GM21447 (cell line): ENCODE data around the gene HOXD8.

Experiments
- ATAC-seq: cut with Tn5 transposase; IDR thresholded peaks from one replicate; pipeline ENCODE4 v1.9.1; 2021; ENCODE audit not compliant: unreplicated experiment

Gene HOXD8

DNA sequence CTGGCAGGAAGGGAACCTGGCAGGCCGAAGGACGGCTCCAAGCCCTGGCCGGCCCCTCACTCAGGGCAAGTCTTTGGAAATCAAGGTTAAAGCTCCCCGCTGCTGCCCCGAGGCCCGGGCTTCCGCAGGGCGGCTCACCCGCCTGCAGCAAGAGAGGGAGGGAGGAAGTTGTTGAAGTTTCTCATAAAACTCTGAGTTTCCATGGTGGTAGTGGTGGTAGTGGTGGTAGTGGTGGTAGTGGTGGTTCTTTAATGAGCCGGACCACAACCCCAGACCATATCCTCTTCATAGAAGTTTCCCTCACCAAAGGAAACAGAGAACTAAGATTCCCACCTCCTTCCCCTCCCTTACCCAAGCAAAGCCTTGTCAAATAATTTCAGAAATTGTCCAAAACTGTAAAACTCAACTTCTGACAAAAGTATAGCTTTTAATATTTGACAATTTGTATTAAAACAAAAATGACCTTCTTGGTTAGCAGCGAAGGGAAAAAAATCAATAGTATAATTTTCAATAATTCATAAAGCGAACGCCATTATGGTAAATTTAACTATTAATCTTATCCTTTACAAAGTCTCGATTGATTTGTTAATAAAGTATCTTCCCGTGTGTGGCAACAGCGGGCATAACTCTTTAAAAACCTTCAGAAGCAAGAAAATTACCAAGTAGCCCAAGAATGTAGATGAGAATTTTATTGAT, 14.4 kb upstream of the HOXD8 start:
- no peak for ATAC-seq

DNA sequence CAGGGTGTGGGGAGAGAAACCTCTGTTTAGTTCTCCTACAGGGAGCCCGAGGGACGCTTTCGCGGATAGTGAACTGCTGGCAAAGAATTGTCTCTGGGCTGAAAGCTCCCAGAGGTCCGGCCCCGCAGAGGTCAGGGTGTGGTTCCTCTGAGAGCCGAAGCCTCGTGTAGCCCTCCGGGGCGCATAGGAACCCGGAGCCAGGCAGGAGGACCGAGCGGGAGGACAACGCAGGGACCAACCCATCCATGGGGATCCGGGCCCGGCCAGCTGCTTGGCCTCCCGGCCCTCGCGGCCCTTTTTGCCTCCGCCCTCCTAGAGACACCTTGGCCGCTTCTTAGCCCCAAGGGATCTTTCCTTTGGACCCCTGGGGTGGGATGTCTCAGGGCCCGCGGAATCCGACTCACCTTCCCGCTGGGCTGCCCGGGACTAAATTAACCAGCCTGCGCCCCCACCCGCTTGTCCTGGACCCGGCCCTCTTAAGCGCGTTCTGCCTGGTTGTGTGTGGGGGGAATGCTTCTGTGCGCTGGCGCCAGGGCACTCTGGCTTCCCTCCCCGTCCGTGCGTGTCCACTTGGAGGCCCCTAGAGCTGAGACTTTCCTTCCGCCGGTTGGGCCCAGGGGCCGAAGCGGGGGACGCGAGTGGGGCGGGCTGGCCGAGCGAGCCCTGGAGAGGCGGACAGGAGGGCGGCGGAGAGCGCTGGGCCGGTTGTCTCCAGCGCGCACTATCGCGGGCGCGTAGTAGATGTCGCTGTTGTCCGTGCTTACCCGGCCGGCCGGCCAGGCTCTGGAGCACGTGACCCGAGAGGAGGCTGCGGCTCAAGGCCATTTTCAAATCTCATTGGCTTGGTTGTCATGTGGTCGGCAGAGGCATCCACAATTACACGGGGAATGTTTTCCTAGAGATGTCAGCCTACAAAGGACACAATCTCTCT, 13.4 kb upstream of the HOXD8 start, which contains the start of gene HOXD10:
Gene HOXD10, plus strand, starts transcription at position 896 of the 931 bp plus-strand sequence. CDS start 56 bp downstream, outside the sequence.
- no peak for ATAC-seq

GRCh38 chr2:176117162-176117822, 12.2 kb upstream of the HOXD8 start:
- ATAC-seq: no peak

DNA sequence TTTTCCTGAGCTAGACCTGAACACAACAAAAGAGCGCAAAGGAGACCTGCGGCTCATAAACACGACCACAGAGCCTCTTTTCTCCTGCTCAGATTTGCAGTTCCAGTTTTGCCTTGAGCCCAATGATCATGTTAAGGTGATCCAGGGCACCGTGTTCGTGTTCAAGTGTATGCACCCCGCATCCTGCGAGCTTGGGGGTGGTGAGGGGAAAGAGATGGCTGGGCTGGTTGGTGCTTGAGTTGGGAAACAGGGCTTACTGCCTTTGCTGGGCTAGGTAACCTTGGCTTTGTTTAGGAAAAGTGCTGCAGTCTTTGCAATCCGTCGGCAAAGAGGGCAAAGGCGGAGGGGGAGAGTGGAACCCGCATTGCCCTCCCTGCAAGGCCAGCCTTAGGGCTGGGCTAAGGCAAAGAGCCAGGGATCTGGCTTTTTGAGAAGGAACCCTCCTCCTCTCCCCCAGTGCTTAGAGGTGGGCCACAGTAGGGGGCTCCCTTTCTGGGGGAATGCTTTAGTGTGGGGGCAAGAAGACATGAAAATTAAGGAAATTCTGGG, 11.6 kb upstream of the HOXD8 start:
- no peak for ATAC-seq

DNA sequence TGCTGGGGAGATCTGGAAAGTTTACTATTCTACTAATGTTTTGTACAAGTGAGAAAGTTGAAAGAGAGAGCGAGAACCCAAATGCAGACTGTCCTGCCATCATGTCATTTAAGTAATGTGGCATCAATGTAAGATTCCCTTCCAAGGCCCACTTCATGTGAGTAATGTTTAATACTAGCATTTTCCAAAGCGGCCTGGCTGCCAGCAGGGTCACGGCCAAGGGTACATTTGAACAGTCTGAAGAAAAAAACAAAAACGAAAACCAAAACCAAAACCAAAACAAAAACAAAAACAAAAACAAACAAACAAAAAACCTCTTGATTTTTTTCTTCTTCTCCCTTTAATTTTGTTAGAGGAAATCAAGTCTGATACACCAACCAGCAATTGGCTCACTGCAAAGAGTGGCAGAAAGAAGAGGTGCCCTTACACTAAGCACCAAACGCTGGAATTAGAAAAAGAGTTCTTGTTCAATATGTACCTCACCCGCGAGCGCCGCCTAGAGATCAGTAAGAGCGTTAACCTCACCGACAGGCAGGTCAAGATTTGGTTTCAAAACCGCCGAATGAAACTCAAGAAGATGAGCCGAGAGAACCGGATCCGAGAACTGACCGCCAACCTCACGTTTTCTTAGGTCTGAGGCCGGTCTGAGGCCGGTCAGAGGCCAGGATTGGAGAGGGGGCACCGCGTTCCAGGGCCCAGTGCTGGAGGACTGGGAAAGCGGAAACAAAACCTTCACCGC, 10.7 kb upstream of the HOXD8 start:
- ATAC-seq: no peak

- no peak for ATAC-seq
Measured at GRCh38 chr2:176120364-176121189, 8.9 kb upstream of the HOXD8 start.

DNA sequence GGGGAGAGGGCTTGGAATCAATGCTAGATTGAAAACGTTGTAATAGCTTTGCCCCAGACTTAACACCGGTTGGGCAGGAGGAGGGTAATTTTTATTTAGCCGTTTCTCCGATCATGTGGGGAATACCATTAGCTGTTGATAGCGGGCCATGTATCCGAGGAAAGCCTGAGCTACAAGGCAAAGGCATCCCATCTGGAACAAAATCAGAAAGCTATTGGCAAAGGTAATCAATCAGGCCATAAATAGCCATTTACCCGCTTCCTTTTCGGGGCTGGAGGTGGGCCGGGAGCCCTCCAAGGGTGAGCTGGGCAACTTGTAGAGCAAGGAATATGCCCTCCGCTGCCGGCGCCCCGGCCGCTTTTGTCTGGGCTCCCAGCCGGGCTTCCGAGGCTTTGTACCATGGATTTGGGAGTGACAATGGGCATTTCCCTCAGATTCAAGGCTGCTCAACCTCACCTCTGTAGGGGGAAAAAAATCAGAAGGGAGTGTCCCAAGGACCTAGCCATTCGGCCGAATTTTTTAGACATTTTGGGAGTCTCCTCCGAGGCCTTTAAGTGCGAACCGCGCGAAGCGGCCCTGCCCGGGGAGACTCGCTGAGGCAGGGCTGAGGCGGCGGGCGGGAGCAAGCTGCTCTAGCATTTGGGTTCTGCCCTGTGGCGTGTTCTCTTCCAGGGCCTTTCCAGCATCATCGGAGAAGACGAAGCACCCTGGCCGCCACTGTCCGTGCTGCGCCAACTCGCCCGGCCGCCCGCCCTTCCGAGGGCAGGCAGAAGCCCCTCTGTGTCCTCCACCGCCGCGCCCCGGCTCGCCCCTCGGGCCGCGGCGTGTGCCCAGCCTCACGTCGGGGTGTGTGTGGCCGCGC, 8.1 kb upstream of the HOXD8 start:
- no peak for ATAC-seq

- no peak for ATAC-seq
Measured at GRCh38 chr2:176122052-176122682, 7.3 kb upstream of the HOXD8 start.

DNA sequence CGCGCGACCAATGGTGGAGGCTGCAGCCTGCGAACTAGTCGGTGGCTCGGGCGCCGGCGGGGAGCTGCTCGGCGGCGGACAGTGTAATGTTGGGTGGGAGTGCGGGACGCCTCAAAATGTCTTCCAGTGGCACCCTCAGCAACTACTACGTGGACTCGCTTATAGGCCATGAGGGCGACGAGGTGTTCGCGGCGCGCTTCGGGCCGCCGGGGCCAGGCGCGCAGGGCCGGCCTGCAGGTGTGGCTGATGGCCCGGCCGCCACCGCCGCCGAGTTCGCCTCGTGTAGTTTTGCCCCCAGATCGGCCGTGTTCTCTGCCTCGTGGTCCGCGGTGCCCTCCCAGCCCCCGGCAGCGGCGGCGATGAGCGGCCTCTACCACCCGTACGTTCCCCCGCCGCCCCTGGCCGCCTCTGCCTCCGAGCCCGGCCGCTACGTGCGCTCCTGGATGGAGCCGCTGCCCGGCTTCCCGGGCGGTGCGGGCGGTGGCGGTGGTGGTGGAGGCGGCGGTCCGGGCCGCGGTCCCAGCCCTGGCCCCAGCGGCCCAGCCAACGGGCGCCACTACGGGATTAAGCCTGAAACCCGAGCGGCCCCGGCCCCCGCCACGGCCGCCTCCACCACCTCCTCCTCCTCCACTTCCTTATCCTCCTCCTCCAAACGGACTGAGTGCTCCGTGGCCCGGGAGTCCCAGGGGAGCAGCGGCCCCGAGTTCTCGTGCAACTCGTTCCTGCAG, 6.7 kb upstream of the HOXD8 start, which contains the start of gene HOXD9:
Gene HOXD9, plus strand, starts transcription at position 37 of the 728 bp plus-strand sequence. Its CDS starts 50 bp downstream, at position 87.
- no peak for ATAC-seq

DNA sequence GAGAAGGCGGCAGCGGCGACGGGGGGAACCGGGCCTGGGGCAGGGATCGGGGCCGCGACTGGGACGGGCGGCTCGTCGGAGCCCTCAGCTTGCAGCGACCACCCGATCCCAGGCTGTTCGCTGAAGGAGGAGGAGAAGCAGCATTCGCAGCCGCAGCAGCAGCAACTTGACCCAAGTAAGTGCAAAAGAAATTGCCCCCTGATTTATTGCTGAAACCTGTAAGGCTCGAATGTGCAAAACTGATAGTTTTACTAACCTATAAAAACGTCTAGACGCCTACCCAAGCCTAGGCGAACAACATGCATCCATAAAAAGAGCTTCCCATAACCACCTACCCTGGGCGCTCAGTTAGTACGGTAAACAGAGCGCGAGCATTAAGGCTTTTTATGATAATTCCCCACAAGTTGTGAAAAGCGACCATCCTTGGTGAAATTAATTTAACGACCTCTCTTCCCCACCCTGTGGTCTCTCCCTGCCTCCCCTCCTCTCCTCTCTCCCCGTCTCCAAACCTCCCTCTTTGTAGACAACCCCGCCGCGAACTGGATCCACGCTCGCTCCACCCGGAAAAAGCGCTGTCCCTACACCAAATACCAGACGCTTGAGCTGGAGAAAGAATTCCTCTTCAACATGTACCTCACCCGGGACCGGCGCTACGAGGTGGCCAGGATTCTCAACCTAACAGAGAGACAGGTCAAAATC, 5.9 kb upstream of the HOXD8 start:
- no peak for ATAC-seq

DNA sequence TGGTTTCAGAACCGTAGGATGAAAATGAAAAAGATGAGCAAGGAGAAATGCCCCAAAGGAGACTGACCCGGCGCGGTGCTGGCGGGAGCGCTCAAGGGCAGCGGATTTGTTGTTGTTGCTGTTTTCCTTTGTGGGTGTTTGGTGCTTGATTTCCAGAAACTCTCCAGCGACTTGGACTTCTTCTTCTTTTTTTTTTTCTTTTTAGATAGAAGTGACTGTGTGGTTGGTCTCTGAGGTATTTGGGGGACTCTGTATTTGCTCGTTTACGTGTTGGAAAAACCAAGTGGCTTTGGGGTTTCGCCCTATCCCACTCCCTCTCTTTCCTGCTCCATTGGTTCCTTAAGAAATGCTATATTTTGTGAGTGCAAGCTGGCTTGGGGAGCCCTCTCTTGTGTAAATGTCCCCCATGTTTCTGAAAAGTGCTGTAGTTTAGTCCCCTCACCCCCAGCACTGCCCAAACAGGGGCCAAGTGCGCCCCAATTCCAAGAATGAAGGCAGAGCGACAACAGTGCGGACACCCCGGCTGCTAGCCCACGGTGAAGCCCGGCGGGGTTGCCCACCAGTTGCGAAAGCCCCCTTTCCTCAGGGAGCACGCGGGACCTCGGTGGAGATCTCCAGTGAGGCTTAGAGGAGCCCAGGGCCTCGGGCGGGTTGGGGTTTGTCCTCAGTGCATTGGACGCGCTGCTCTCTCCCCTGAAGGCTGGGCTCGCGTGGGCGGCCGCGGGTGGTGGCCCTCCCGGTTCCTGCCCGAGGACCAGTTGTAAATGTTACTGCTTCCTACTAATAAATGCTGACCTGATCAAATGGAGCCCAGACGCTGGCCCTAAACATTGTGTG, 5.2 kb upstream of the HOXD8 start:
- ATAC-seq: no peak

DNA sequence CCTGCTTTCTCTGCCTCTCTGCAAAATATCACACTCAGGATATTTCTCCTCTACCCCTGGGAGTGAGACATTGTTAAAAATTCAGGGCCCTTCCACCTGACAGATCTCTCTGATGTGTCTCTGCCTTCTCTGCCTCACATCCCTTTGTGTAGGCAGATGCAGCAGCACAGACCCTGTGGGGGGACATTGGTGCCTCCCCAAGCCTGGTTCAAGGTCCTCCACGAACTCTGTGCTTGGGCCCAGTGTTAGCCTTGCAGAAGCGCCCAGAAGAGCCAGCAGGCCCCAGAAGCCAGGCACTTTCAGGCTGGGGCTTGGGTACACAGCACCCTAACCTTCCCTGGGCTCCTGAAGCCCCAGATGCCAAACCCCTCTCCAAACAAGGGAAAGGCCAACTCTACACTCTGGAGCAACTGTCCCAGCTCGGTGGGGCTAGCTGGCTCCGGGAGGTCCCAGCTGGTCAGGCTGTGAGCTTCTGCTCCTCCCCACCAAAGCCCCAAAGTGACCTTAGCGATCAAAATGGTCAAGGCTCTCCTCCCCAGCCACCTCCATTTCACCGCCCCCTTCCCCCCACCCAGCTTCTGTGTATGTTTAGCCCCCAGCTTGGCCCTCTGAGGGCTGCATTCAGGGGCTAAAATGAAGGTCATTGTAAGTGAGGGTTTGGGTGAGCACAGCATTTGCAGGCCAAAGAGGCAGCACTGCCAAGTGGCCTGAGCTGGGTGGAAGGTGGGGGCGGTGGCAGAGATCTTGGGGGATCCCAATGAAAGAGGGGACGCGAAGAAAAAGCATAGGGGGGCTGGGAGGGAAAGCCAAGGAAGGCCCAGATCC, 4.3 kb upstream of the HOXD8 start:
- ATAC-seq: no peak

DNA sequence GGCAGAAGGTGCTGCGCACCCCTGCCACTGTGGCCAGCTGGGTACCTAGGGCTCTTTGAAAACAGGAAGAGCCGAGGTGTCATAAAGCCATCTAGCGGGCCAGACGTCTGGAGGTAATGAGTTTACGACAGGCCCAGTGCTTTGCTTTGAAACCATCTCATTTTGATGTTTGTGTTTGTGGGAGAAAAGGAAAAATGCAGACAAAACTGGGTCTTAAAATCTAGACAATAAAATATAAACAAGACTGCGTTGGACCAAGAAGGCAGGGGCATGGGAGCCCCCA, 3.8 kb upstream of the HOXD8 start:
- no peak for ATAC-seq

- ATAC-seq: no peak
Measured at GRCh38 chr2:176126929-176127773, 2.4 kb upstream of the HOXD8 start.

DNA sequence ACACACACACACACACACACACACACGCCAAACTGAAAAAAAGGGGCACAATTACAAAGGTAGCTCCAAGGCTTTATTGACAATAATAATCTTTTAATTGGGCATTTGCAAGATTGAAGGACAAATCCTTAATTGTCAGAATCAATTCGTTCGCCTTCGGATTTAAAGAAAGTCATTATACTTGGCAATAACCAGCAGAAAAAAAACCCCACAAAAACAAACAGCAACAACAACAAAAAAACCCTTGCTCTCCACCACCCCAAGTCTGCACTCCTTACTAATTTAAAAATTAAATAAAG, 1.8 kb upstream of the HOXD8 start:
- ATAC-seq: no peak
